ENCODE data around the gene KIAA0513.

The KIAA0513 gene

GRCh38 chr16:85138073-85138824 is 110.7 kb downstream of the KIAA0513 start:
- no peak for DNase-seq
- H3K27me3 Mint-ChIP-seq (ENCODE audit: low read depth, poor library complexity): peaks cover 3% of the 10 kb centered on the region
- peak overlapping the region; percentile 59 for H3K27ac Mint-ChIP-seq
- no peak for TF ChIP-seq CTCF (IDR thresholded peaks at IDR 0.05)
- no peaks in the 10 kb centered on the region for H3K9me3 Mint-ChIP-seq
- H3K4me1 Mint-ChIP-seq: peaks cover 66% of the 10 kb centered on the region
- H3K4me3 Mint-ChIP-seq: peak overlapping the region; percentile 57
- no peaks in the 10 kb centered on the region for H3K36me3 Mint-ChIP-seq (ENCODE audit: low read depth)

- Mint-ChIP-seq H3K27me3 (ENCODE audit: low read depth, poor library complexity) (peaks cover 3% of the 10 kb centered on the region), H3K36me3 (ENCODE audit: low read depth) (no peaks in the 10 kb centered on the region), H3K4me3 (no peak overlapping the region), H3K9me3 (no peaks in the 10 kb centered on the region), H3K4me1 (peaks cover 70% of the 10 kb centered on the region), H3K27ac (peak overlapping the region; percentile 59)
- no peak for TF ChIP-seq CTCF (IDR thresholded peaks at IDR 0.05)
- DNase-seq: no peak
Observed at GRCh38 chr16:85138825-85139627, 111.4 kb downstream of the KIAA0513 start.

GRCh38 chr16:85139881-85140339 is 112.3 kb downstream of the KIAA0513 start:
- Mint-ChIP-seq H3K9me3 (no peaks in the 10 kb centered on the region), H3K4me3 (no peak overlapping the region)

DNA sequence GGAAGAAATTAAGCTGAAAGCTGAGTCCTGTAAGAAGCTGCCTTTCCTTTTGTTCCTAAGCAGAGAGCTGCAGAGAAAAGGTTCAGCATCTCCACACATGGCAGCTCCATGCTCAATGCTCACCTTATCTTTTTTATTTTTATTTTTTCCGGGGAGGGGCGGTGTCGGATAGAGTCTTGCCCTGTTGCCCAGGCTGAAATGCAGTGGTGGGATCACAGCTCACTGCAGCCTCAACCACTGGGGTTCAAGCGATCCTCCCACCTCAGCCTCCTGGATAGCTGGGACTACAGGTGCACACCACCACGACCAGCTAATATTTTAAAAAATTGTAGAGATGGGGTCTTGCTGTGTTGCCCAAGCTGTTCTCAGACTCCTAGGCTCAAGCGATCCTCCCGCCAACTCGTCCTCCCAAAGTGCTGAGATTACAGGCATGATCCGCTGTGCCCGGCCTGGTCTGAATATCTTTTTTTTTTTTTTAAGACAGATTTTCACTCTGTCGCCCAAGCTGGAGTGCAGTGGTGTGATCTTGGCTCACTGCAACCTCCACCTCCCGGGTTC is 112.9 kb downstream of the KIAA0513 start:
- no peak for DNase-seq
- no peak overlapping the region for H3K4me3 Mint-ChIP-seq
- H3K36me3 Mint-ChIP-seq (ENCODE audit: low read depth): no peaks in the 10 kb centered on the region
- H3K27me3 Mint-ChIP-seq (ENCODE audit: low read depth, poor library complexity): peaks cover 9% of the 10 kb centered on the region
- H3K9me3 Mint-ChIP-seq: no peaks in the 10 kb centered on the region
- TF ChIP-seq CTCF (IDR thresholded peaks at IDR 0.05): no peak
- no peak overlapping the region for H3K27ac Mint-ChIP-seq
- H3K4me1 Mint-ChIP-seq: peaks cover 70% of the 10 kb centered on the region

More at GRCh38 chr16:85139881-85140339, 112.3 kb downstream of the KIAA0513 start:
- Mint-ChIP-seq H3K27ac (no peak overlapping the region), H3K4me1 (peaks cover 71% of the 10 kb centered on the region), H3K36me3 (ENCODE audit: low read depth) (no peaks in the 10 kb centered on the region), H3K27me3 (ENCODE audit: low read depth, poor library complexity) (peaks cover 8% of the 10 kb centered on the region)
- no peak for TF ChIP-seq CTCF (IDR thresholded peaks at IDR 0.05)
- no peak for DNase-seq

GRCh38 chr16:85141491-85142128 is 114.0 kb downstream of the KIAA0513 start:
- no peak overlapping the region for H3K27ac Mint-ChIP-seq

More at GRCh38 chr16:85141491-85142128, 114.0 kb downstream of the KIAA0513 start:
- H3K36me3 Mint-ChIP-seq (ENCODE audit: low read depth): no peaks in the 10 kb centered on the region
- H3K9me3 Mint-ChIP-seq: no peaks in the 10 kb centered on the region
- DNase-seq: no peak
- no peak for TF ChIP-seq CTCF (IDR thresholded peaks at IDR 0.05)
- H3K4me1 Mint-ChIP-seq: peaks cover 71% of the 10 kb centered on the region
- H3K27me3 Mint-ChIP-seq (ENCODE audit: low read depth, poor library complexity): peaks cover 9% of the 10 kb centered on the region
- H3K4me3 Mint-ChIP-seq: no peak overlapping the region

Data from nephron progenitor cell (in vitro differentiated cells).